HG02571 (cell line): ENCODE data around the gene GDAP1L1.
A peak's percentile ranks its signal among the peaks of the same experiment; 100 is the strongest.
"Not testable (repeated sequence)": the region's sequence is repeated elsewhere in the genome, so short reads cannot be mapped to it uniquely, and the experiment has no call there.

Experiments
- ATAC-seq: cut with Tn5 transposase; IDR thresholded peaks from one replicate; pipeline ENCODE4 v1.9.1; 2021; ENCODE audit warnings: mild to moderate bottlenecking, moderate library complexity; ENCODE audit not compliant: unreplicated experiment

The GDAP1L1 gene

DNA sequence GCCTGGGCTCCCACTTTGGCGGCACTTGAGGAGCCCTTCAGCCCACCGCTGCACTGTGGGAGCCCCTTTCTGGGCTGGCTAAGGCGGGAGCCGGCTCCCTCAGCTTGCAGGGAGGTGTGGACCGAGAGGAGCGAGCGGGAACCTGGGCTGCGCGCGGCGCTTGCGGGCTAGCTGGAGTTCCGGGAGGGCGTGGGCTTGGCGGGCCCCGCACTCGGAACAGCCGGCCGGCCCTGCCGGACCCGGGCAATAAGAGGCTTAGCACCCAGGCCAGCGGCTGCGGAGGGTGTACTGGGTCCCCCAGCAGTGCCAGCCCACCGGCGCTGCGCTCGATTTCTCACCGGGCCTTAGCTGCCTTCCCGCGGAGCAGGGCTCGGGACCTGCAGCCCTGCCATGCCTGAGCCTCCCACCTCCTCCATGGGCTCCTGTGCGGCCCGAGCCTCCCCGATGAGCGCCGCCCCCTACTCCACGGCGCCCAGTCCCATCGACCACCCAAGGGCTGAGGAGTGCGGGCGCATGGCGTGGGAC lies 52.0 kb downstream of the GDAP1L1 start:
- ATAC-seq, result not testable (repeated sequence)

GRCh38 chr20:44301285-44301684 lies 54.2 kb downstream of the GDAP1L1 start:
- ATAC-seq, result no peak

- no peak for ATAC-seq
These were observed 55.0 kb downstream of the GDAP1L1 start for GRCh38 chr20:44302026-44302669.

DNA sequence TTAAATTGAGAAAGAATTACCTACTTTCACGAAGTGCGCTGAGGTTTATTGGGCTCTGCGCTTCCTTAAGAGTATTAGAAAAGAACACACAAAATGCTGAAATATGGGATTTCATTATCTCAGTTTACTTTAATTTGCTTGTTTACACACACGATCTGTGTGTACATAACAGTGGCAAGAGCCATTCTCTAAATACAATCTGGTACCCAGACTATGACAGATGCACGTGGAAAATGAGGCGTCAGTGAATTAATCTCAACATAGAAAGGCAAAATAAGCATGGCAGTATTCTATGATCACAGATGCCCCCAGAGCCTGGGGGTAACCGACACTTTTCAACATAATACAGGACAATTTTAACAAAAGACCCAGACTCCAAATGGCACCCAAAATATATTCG lies 55.6 kb downstream of the GDAP1L1 start:
- ATAC-seq, result no peak

DNA sequence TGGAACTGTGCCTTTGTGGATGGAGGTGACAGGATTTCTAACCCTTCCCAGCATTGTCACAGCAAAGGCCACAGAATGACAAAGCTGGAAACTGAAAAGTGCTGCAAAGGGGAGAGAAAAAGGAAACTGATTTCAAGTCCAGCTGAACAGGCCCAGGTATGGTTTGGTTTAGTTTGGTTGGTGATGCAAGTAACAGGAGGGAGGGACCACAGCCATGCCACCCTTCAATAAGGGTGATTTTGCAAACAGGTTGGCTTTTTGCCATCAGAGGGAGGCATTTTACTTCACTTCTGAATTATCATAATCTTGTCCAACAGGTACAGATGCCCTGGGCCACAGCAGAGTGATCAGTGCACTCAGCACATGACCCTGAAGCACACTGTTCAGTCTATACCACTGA lies 57.3 kb downstream of the GDAP1L1 start:
- no peak for ATAC-seq

DNA sequence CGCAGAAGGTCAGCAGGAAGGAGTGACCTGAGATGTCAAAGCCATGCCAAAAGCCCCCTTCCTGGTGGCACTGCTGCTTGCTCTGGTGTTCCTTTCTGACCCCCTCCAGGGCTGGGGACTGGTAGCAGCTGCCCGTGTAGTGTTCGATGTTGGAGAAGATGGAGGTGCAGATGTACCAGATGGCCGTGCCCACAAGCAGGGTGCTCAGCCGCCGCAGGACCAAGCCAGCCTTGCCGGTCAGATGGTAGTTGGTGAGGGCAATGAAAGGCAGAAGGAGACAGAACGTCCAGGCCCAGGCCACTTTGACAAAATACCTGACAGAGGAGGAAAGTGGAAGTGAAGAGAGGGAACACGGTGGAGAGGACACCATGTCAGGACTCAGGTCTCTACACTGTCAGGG lies 59.8 kb downstream of the GDAP1L1 start:
- ATAC-seq, result no peak

DNA sequence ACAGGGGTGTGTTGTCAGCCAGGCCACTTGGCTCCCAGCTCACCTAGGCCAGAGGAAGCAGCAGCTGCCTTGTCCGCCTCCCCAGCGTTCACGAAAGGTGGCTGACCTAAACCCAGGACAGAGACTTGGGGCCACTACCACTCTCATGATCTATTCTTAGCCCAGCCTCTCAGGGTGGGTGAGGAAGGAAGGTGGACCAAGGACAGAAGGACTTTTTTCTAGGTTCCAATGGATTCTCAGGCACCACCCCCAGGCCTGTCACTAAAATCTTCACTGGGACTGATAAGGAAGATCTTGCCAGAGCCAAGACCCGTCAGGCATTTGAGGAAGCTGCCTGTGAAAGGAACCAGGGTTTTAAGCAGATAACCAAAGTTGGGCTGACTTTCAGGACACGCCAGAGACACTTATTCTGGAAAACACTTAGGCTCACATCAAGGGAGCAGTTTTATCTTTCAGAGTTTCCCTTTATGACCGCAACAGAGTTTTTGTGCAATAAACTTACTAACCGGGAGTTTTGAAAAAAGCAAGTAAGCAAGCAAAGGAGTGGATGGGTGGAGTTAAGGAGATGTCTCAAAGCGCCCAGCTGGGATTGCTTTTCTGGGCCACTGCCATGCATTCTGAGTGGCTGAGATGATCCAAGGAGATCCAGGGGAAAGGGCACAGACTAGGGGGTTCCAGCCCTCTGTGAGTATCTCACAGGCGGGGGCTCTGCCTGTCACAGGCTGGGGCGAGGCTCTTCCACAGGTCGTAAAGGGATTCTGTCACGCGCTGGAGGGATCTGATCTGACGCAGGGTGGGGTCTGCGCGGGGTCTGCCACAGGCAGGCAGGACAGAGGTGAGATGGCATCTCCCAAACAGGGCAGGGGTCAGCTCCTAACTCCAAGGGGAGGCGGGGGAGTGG lies 62.9 kb downstream of the GDAP1L1 start:
- ATAC-seq, result no peak

GRCh38 chr20:44310664-44311639 lies 63.8 kb downstream of the GDAP1L1 start, which contains the start of gene FITM2:
Gene FITM2, minus strand, starts transcription at chr20:44311202. Its CDS starts 54 bp downstream, at chr20:44311148.
- peak; percentile 92 for ATAC-seq

GRCh38 chr20:44314870-44315269 lies 67.8 kb downstream of the GDAP1L1 start:
- ATAC-seq, result no peak

GRCh38 chr20:44319839-44320422 lies 72.8 kb downstream of the GDAP1L1 start:
- no peak for ATAC-seq

GRCh38 chr20:44324343-44324742 lies 77.2 kb downstream of the GDAP1L1 start:
- ATAC-seq, result no peak

GRCh38 chr20:44326391-44327159 lies 79.5 kb downstream of the GDAP1L1 start:
- ATAC-seq, result no peak

GRCh38 chr20:44327748-44328147 lies 80.6 kb downstream of the GDAP1L1 start:
- ATAC-seq, result not testable (repeated sequence)

GRCh38 chr20:44328428-44328827 lies 81.3 kb downstream of the GDAP1L1 start:
- ATAC-seq, result no peak
